ENCODE measurements around the gene CDC42BPB.

CDC42BPB gene

GRCh38 chr14:102925646-102926045 is 131.7 kb downstream of the CDC42BPB start:
- TF ChIP-seq CTCF (IDR thresholded peaks at IDR 0.05; ENCODE audit: low read depth, low read length): no peak
- H3K4me3 ChIP-seq (ENCODE audit: low read depth, low read length): no peak overlapping the region

DNA sequence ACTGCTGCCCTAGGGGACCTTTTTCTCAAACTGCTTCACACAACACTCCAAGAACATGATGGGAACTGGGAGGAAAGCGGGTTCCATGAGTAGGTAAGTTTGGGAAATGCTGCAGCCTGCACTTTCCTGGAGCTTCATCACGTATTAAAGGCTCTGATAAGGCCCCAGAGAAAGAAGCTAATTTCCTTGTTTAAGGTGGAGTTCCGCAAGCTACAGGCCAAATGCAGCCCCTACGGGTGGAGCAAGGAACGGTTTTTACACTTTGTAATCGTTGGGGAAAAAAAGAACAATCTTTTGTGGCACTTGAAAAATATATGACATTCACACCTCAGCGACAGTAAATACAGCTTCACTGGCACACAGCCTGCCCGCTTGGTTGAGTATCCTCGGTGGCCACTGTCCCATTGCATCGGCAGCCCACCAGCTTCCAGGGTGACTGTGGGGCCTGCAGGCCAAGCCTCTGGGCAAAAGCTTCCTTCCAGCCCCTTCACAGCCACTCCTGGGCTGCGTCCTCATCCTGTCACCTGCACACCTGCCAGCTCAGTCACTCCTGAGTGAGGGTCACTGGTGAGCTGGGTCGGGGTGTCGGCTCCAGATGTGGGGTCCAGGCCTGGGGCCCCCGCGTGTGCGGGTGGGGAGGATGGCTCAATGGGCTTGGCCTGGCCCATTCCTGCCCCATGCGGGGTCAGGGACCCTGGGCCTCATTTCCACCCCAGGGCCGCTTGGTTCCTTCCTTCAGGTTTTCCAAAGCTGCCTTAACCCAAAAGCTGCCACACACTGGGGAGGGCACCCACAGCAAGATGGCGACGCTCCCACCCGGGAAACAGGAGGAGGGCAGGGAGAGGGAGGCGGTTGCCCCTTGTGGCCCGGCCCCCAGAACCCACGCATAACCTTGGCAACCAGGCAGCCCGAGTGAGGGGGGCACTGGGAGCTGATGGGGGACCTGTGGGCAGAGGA is 132.4 kb downstream of the CDC42BPB start:
- TF ChIP-seq CTCF (IDR thresholded peaks at IDR 0.05; ENCODE audit: low read depth, low read length): no peak
- H3K4me3 ChIP-seq (ENCODE audit: low read depth, low read length): no peak overlapping the region

DNA sequence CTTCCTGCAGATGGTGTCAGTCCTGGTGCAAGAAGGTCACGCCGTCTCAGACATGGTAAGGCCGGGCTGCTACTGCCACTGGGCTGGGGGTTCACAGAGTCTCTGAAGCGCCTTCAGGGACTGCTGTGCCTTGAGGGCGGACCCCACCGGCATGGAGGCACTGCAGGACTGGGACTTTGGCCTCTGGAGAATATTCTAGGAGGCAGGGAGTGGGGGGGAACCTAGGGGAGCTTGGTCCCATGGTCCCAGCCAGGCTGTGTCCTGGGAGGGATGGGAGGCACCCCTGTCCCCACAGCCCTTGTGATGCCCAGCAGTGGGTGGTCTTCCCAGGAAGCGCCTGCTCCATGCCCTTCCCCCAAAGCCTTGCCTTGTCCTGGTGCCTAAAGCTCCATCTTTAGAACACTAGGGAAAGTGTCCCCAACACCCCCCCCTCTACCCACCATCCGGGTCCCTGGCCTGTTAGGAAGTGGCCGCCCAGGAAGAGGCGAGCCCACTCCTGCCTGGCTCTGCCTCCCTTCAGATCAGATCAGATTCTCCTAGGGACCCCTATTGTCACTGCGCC is 133.3 kb downstream of the CDC42BPB start:
- no peak for TF ChIP-seq CTCF (IDR thresholded peaks at IDR 0.05; ENCODE audit: low read depth, low read length)
- no peak overlapping the region for H3K4me3 ChIP-seq (ENCODE audit: low read depth, low read length)

DNA sequence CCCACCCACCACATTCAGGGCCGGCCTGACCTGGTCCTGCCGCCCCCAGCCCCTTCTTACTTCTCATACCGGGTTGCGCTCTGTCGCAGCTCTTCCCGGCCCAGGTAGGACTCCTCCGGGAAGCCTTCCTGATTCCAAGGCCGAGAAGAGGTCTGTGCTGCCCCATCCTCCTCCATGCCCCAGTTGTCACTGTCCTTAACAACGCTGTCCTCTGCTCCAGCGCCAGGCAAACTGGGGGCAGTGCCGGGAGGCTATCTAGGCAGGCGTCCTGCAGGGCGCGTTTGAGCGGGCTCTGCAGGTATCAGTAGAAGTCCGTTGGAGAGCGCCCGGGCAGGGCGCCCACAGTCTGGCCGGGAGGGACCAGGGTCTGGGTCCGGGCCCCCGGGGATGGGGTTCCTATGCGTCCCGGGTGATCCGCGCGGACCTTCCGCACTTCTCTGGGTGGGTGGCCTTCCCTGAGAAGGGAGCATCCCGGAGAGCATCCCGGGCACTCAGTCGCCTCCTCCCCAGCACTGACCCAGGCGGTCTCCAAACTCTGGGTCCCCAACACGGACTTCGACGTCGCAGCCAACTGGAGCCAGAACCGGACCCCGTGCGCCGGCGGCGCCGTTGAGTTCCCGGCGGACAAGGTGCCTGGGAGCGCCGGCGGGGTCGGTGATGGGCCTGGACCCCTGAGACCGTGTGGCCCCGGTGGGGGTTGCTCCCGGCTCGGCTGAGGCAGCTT is 134.0 kb downstream of the CDC42BPB start:
- TF ChIP-seq CTCF (IDR thresholded peaks at IDR 0.05; ENCODE audit: low read depth, low read length): no peak
- H3K4me3 ChIP-seq (ENCODE audit: low read depth, low read length): no peak overlapping the region

- H3K4me3 ChIP-seq (ENCODE audit: low read depth, low read length): no peak within 1 kb of the TSS
- no peak for TF ChIP-seq CTCF (IDR thresholded peaks at IDR 0.05; ENCODE audit: low read depth, low read length)
These were observed 134.7 kb downstream of the CDC42BPB start, which contains the start of gene AMN for GRCh38 chr14:102922490-102923200. Gene AMN, plus strand, starts transcription at chr14:102922663. Its CDS starts 26 bp downstream, at chr14:102922689.

DNA sequence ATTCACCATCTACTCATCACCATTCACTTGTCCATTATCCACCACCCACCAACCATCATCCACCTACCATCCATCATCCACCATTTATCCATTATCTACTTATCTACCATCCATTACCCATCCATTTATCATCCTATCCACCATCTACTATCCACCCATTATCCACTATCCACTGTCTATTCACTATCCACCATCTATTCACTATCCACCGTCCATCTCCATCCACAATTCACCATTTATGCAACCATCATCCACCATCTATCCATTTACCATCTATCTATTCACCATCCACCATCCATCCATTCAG is 136.4 kb downstream of the CDC42BPB start:
- TF ChIP-seq CTCF (IDR thresholded peaks at IDR 0.05; ENCODE audit: low read depth, low read length): no peak
- H3K4me3 ChIP-seq (ENCODE audit: low read depth, low read length): no peak overlapping the region

All from WI38 (cell line).